ENCODE data around the gene SVIL. TPM values are rescaled to one million over a fixed set of nuclear protein-coding genes. Genes with fewer than 3 reads are reported as not detected.
A peak's percentile ranks its signal among the peaks of the same experiment; 100 is the strongest.

The SVIL gene
- total and polyA plus RNA-seq, 4 donors, result 3.1 to 26.0 (median 9.4) TPM

- 33% methylated on average over 1 of the region's 1 CpG for WGBS
- Histone ChIP-seq H3K36me3 (ENCODE audit: control insufficient read depth in 4 of 4, insufficient read depth in 3 of 4, low read depth in 1 of 4, low read length in 3 of 4) (no peaks in the 10 kb centered on the region), H3K4me1 (ENCODE audit: control insufficient read depth in 4 of 4, insufficient read depth in 4 of 4, low read length in 3 of 4) (peaks cover 3 to 18% (median 13%) of the 10 kb centered on the region in 4 donors), H3K9me3 (ENCODE audit: control insufficient read depth in 4 of 4, low read length in 3 of 4) (no peaks in the 10 kb centered on the region), H3K9ac (ENCODE audit: low read depth in 1 of 2, low read length in 2 of 2) (no peak overlapping the region), H3K27ac (ENCODE audit: low read depth in 1 of 2, low read length in 2 of 2) (peak overlapping the region in 1 of 2 donors; percentile 56), H3K4me3 (ENCODE audit: low read depth in 1 of 3, low read length in 3 of 3) (no peak overlapping the region), H3K27me3 (ENCODE audit: control insufficient read depth in 4 of 4, insufficient read depth in 4 of 4, low read length in 3 of 4) (no peaks in the 10 kb centered on the region)
- TF ChIP-seq ATF3 (IDR thresholded peaks at IDR 0.05) (no peak), JUND (IDR thresholded peaks at IDR 0.05) (no peak), GABPA (IDR thresholded peaks at IDR 0.05 in 1 of 2, conservative IDR thresholded peaks at IDR 0.05 in 1 of 2) (no peak), EGR1 (IDR thresholded peaks at IDR 0.05; ENCODE audit: low read depth in 2 of 2) (no peak), TAF1 (conservative IDR thresholded peaks at IDR 0.05) (no peak), YY1 (IDR thresholded peaks at IDR 0.05) (no peak), NR2F2 (IDR thresholded peaks at IDR 0.05) (no peak), CTCF (IDR thresholded peaks at IDR 0.05; ENCODE audit: low read depth, low read length, missing input control) (no peak), MAX (IDR thresholded peaks at IDR 0.05) (no peak), HNF4A (conservative IDR thresholded peaks at IDR 0.05) (no peak), ZBTB33 (IDR thresholded peaks at IDR 0.05) (no peak), HNF4G (IDR thresholded peaks at IDR 0.05) (no peak), REST (IDR thresholded peaks at IDR 0.05) (no peak), FOXA1 (IDR thresholded peaks at IDR 0.05) (no peak)
- no peak for DNase-seq (ENCODE audit: low spot score)
Measured at GRCh38 chr10:29648983-29649268, 14.2 kb upstream of the SVIL start.
